HepG2 (cell line): ENCODE measurements around the gene UBC. TPM values are rescaled to one million over a fixed set of nuclear protein-coding genes. Genes with fewer than 3 reads are reported as not detected.

Experiments
- ATAC-seq: fragments of 200-7000 bp; cut with Tn5 transposase; 3 replicates; pipeline ENCODE4 v1.9.1; 2020; ENCODE audit warnings: mild to moderate bottlenecking, moderate library complexity
- BruUV-seq: library from RNA; stranded (reverse); fragments of 400-500 nt; replicated peaks from 2 replicates; lab custom pipeline; 2021; lab: Mats Ljungman, UMichigan
- CTCF ChIA-PET: fragments of 300-600 bp; formaldehyde crosslinking; extraction: SDS; loops from one replicate; lab custom pipeline; 2021; ENCODE audit warnings: low total read pairs, inconsistent platforms, low intra/inter-chr PET ratio; lab: Yijun Ruan, JAX
- POLR2A ChIA-PET: fragments of 350-600 bp; sonication (Branson Sonifier 250); formaldehyde crosslinking; loops from one replicate; lab custom pipeline; 2020; ENCODE audit warnings: antibody characterized with exemption, inconsistent platforms; lab: Yijun Ruan, JAX
- DNase-seq: peaks from one replicate; pipeline ENCODE4 v3.0.0-alpha.2; 2015; ENCODE audit warnings: low spot score
- FAIRE-seq: peaks from 3 replicates; lab custom pipeline; 2011; peaks lifted over from hg19 to GRCh38; lab: Jason Lieb, UNC
- H2AFZ ChIP-seq: one replicate; pipeline ENCODE4 v1.6.1; 2011; ENCODE audit warnings: low read length, inconsistent platforms
- H3K27ac ChIP-seq: fragments of 300-600 bp; 3 replicates; pipeline ENCODE4 v1.8.0; 2011; ENCODE audit warnings: mixed run types, mild to moderate bottlenecking, mixed read lengths, low read length, inconsistent platforms; ENCODE audit not compliant: insufficient read depth; ENCODE audit errors: extremely low read length
- H3K27me3 ChIP-seq, 2 experiments: fragments of 200-600 bp in 1 of 2; 2 replicates in 1 of 2; 3 replicates in 1 of 2; pipeline versions ENCODE4 v1.6.0 to v1.8.0; 2011; ENCODE audit warnings: low read length in 2 of 2, mild to moderate bottlenecking in 2 of 2, moderate library complexity in 2 of 2, inconsistent platforms in 1 of 2; ENCODE audit not compliant: insufficient read depth in 2 of 2, control insufficient read depth in 1 of 2
- H3K36me3 ChIP-seq, 2 experiments: fragments of 200-600 bp in 1 of 2; replicated peaks in 1 of 2; 2 replicates in 1 of 2; 3 replicates in 1 of 2; pipeline versions ENCODE4 v1.5.1 to v1.8.0; 2011; ENCODE audit warnings: low read length in 2 of 2, inconsistent platforms in 1 of 2; ENCODE audit not compliant: insufficient read depth in 2 of 2, control insufficient read depth in 1 of 2
- H3K4me1 ChIP-seq: 2 replicates; pipeline ENCODE4 v1.5.1; 2012; ENCODE audit warnings: low read length, inconsistent platforms; ENCODE audit not compliant: insufficient read depth
- H3K4me2 ChIP-seq: 2 replicates; pipeline ENCODE4 v1.6.0; 2011; ENCODE audit warnings: low read depth, low read length, inconsistent platforms
- H3K4me3 ChIP-seq, 3 experiments: fragments of 200-600 bp in 1 of 3; sonication (generic), shearing (Covaris generic) in 1 of 3; replicated peaks in 1 of 3; 2 replicates each; pipeline ENCODE4 v1.5.1; 2011 to 2016; ENCODE audit warnings: low read length in 3 of 3, inconsistent platforms in 2 of 3, low read depth in 2 of 3, mild to moderate bottlenecking in 2 of 3, control low read depth in 1 of 3, mixed read lengths in 1 of 3; ENCODE audit not compliant: insufficient read depth in 1 of 3
- H3K79me2 ChIP-seq: one replicate; pipeline ENCODE4 v1.6.1; 2011; ENCODE audit warnings: low read length, inconsistent platforms; ENCODE audit not compliant: insufficient read depth
- H3K9ac ChIP-seq: 2 replicates; pipeline ENCODE4 v1.6.0; 2011; ENCODE audit warnings: mild to moderate bottlenecking, low read depth, low read length, inconsistent platforms; ENCODE audit not compliant: insufficient read depth
- H3K9me3 ChIP-seq: 2 replicates; pipeline ENCODE4 v1.5.1; 2012; ENCODE audit warnings: mild to moderate bottlenecking, low read length
- H4K20me1 ChIP-seq: 2 replicates; pipeline ENCODE4 v1.6.0; 2011; ENCODE audit warnings: inconsistent platforms, mild to moderate bottlenecking, low read length, moderate library complexity; ENCODE audit not compliant: insufficient read depth
- CCDC6 ChIP-seq: sonication (generic); formaldehyde crosslinking; IDR thresholded peaks from 2 replicates; pipeline ENCODE4 v1.8.1; 2022; ENCODE audit warnings: mild to moderate bottlenecking, missing genetic modification reagents, moderate library complexity
- CENPT ChIP-seq: sonication (generic); formaldehyde crosslinking; IDR thresholded peaks from 2 replicates; pipeline ENCODE4 v1.8.0; 2022; ENCODE audit warnings: low read depth, mild to moderate bottlenecking, moderate library complexity, missing genetic modification reagents
- DMAP1 ChIP-seq: IDR thresholded peaks from 2 replicates; pipeline ENCODE4 v1.6.1; 2016
- FOXJ3 ChIP-seq: sonication (generic); formaldehyde crosslinking; IDR thresholded peaks from 2 replicates; pipeline ENCODE4 v1.4.0; 2020; ENCODE audit warnings: missing genetic modification reagents, mild to moderate bottlenecking, borderline replicate concordance
- FUBP1 ChIP-seq: sonication (generic); formaldehyde crosslinking; IDR thresholded peaks from 2 replicates; pipeline ENCODE4 v1.5.1; 2020; ENCODE audit warnings: missing genetic modification reagents, mild to moderate bottlenecking, borderline replicate concordance
- HOXA9 ChIP-seq: sonication (generic); formaldehyde crosslinking; IDR thresholded peaks from 2 replicates; pipeline ENCODE4 v1.8.1; 2022; ENCODE audit warnings: missing genetic modification reagents, mild to moderate bottlenecking, moderate library complexity, borderline replicate concordance
- KMT2B ChIP-seq: IDR thresholded peaks from 2 replicates; pipeline ENCODE4 v1.6.1; 2016; ENCODE audit warnings: missing genetic modification reagents, missing compliant biosample characterization
- MTF1 ChIP-seq: sonication (generic); formaldehyde crosslinking; IDR thresholded peaks from 2 replicates; pipeline ENCODE4 v1.5.0; 2020; ENCODE audit warnings: missing genetic modification reagents
- NAIF1 ChIP-seq: sonication (generic); formaldehyde crosslinking; IDR thresholded peaks from 2 replicates; pipeline ENCODE4 v1.5.0; 2020; ENCODE audit warnings: mild to moderate bottlenecking, missing genetic modification reagents, borderline replicate concordance
- NFE2L2 ChIP-seq: fragments of 150-350 bp; IDR thresholded peaks from 2 replicates; pipeline ENCODE4 v1.6.1; 2014; ENCODE audit warnings: low read length
- PATZ1 ChIP-seq: sonication (generic); formaldehyde crosslinking; IDR thresholded peaks from 2 replicates; pipeline ENCODE4 v1.4.0; 2020; ENCODE audit warnings: missing genetic modification reagents
- PHB2 ChIP-seq: fragments of 450-650 bp; IDR thresholded peaks from 2 replicates; pipeline ENCODE4 v1.6.1; 2018; ENCODE audit not compliant: partially characterized antibody
- SMC3 ChIP-seq: IDR thresholded peaks from 2 replicates; pipeline ENCODE4 v1.6.1; 2011; ENCODE audit warnings: low read length, improper control_type of control experiment
- SMYD3 ChIP-seq: sonication (generic); formaldehyde crosslinking; IDR thresholded peaks from 2 replicates; pipeline ENCODE4 v1.8.1; 2023; ENCODE audit warnings: mild to moderate bottlenecking, missing genetic modification reagents
- SOX6 ChIP-seq, 2 experiments: fragments of 450-650 bp in 1 of 2; sonication (generic) in 1 of 2; formaldehyde crosslinking in 1 of 2; IDR thresholded peaks; 2 replicates each; pipeline versions ENCODE4 v1.4.0 to v1.6.1; 2017 to 2020; ENCODE audit warnings: antibody characterized with exemption in 1 of 2, mild to moderate bottlenecking in 1 of 2, missing genetic modification reagents in 1 of 2
- TBX2 ChIP-seq: sonication (generic); formaldehyde crosslinking; IDR thresholded peaks from 2 replicates; pipeline ENCODE4 v1.5.0; 2020; ENCODE audit warnings: missing genetic modification reagents, mild to moderate bottlenecking, borderline replicate concordance
- ZFP82 ChIP-seq: sonication (generic); formaldehyde crosslinking; IDR thresholded peaks from 2 replicates; pipeline ENCODE4 v1.5.1; 2020; ENCODE audit warnings: mild to moderate bottlenecking, missing genetic modification reagents, borderline replicate concordance
- ZNF224 ChIP-seq: sonication (generic); formaldehyde crosslinking; IDR thresholded peaks from 2 replicates; pipeline ENCODE4 v1.5.0; 2020; ENCODE audit warnings: mild to moderate bottlenecking, missing genetic modification reagents
- ZNF264 ChIP-seq: sonication (generic); formaldehyde crosslinking; IDR thresholded peaks from 2 replicates; pipeline ENCODE4 v1.4.0; 2020; ENCODE audit warnings: missing genetic modification reagents
- ZNF367 ChIP-seq: sonication (generic); formaldehyde crosslinking; IDR thresholded peaks from 2 replicates; pipeline ENCODE4 v1.4.0; 2020; ENCODE audit warnings: missing genetic modification reagents, borderline replicate concordance
- ZNF740 ChIP-seq: sonication (generic); formaldehyde crosslinking; IDR thresholded peaks from 2 replicates; pipeline ENCODE4 v1.4.0; 2020; ENCODE audit warnings: missing genetic modification reagents
- WGBS: methylation state at CpG from one replicate; pipeline ENCODE4 v1.1.6; 2017; ENCODE audit warnings: low lambda C conversion rate; 5-methylcytosine and 5-hydroxymethylcytosine counted together
- in situ Hi-C: cut with HindIII; loops from 2 replicates; pipeline ENCODE4 v1.10.0; 2017; ENCODE audit warnings: low pct_unique_long_range_greater_than_20kb; ENCODE audit not compliant: extremely low pct_ligation_motif_present
- intact Hi-C: fragments of 100-400 bp; cut with micrococcal nuclease; formaldehyde crosslinking; loops from one replicate; pipeline ENCODE4 v1.10.0; 2022; ENCODE audit not compliant: unreplicated experiment
- polyA plus RNA-seq, 8 experiments: library from polyadenylated mRNA; depleted of rRNA in 3 of 8; stranded (reverse) in 7 of 8; unstranded in 1 of 8; fragments of >200 nt; fragmentation: Illumina TruSeq in 4 of 8; extraction: Trizol in 4 of 8; gene quantifications; 2 replicates each; pipeline versions ENCODE4 v1.2.1 to v1.2.3, GENCODE V29; 2011 to 2016; ENCODE audit warnings: low read depth in 4 of 8, missing spikeins in 1 of 8, mixed read lengths in 1 of 8; ENCODE audit not compliant: insufficient read depth in 1 of 8
- total RNA-seq, 5 experiments: library from RNA; depleted of rRNA; stranded (reverse); fragments of >200 nt; fragmentation: Illumina TruSeq; extraction: Trizol; gene quantifications; 2 replicates each; pipeline ENCODE4 v1.2.3, GENCODE V29; 2016; ENCODE audit warnings: low read depth in 1 of 5

Gene UBC
- total and polyA plus RNA-seq, 2 of the 13 experiments (the other 11 are each of a cell fraction or from before 2014, with no cell fraction given) = 805 to 1,432 TPM

GRCh38 chr12:124906606-124907261 is 7.7 kb downstream of the UBC start:
- FAIRE-seq = peak; percentile 80
- intact Hi-C loops = loop anchor here (1.0 to 5.0 kb wide), 3 partner anchors 34 to 129 kb away; no protein-coding TSS in a partner anchor
- TF ChIP-seq PATZ1 (0 out of 2 replicates have a peak, but pooled peaks have one; percentile 26), ZNF264 (0 out of 2 replicates have a peak, but pooled peaks have one; percentile 29), SMC3 (peak; percentile 97), ZNF367 (CRISPR knock-in tag) (no peak), SMYD3 (CRISPR knock-in tag) (no peak), MTF1 (CRISPR knock-in tag) (no peak), ZNF224 (no peak), HOXA9 (CRISPR knock-in tag) (no peak), CCDC6 (CRISPR knock-in tag) (no peak), NFE2L2 (peak; percentile 4; the same call in 1 of the 2 replicates), CENPT (CRISPR knock-in tag) (no peak), ZFP82 (CRISPR knock-in tag) (no peak), SOX6 (IDR thresholded peaks at IDR 0.05) (no peak), SOX6 (CRISPR knock-in tag; IDR thresholded peaks at IDR 0.05) (peak; percentile 20; the same call in 1 of the 2 replicates), FOXJ3 (CRISPR knock-in tag) (peak; percentile 56; the same call in 1 of the 2 replicates), NAIF1 (CRISPR knock-in tag) (no peak), TBX2 (CRISPR knock-in tag) (0 out of 2 replicates have a peak, but pooled peaks have one; percentile 26), ZNF740 (no peak), KMT2B (CRISPR knock-in tag) (peak; percentile 32; the same call in 1 of the 2 replicates), PHB2 (no peak), FUBP1 (CRISPR knock-in tag) (no peak), DMAP1 (CRISPR knock-in tag) (0 out of 2 replicates have a peak, but pooled peaks have one; percentile 30)

More at GRCh38 chr12:124906606-124907261, 7.7 kb downstream of the UBC start:
- no TSS peak for BruUV-seq
- in situ Hi-C loops = no loop called here
- Histone ChIP-seq H3K36me3 (peaks cover 4 to 10% of the 10 kb centered on the region in 2 experiments), H3K9ac (no peak overlapping the region), H3K79me2 (peaks cover 38% of the 10 kb centered on the region), H4K20me1 (peaks cover 25% of the 10 kb centered on the region), H3K9me3 (no peaks in the 10 kb centered on the region), H3K4me3 (no peak overlapping the region), H3K4me1 (peaks cover 69% of the 10 kb centered on the region), H3K27me3 (no peaks in the 10 kb centered on the region), H3K27ac (no peak overlapping the region), H3K4me2 (peak overlapping the region; percentile 33; the same call in 1 of the 2 replicates), H2AFZ (no peak overlapping the region)
- 5% methylated on average over 2 of the region's 2 CpGs for WGBS
- ATAC-seq = peak; percentile 51
- ChIA-PET POLR2A (interaction anchor here (0.6 to 4.4 kb wide), 11 partner anchors 10 to 129 kb away, joined by 3 to 83 read pairs (median 5); partner anchors contain the start of gene UBC), CTCF (interaction anchor here (0.7 to 1.9 kb wide), 11 partner anchors 8 to 135 kb away, joined by 3 to 21 read pairs (median 6); partner anchors contain the start of gene SCARB1)
- peak; percentile 93 for DNase-seq
